ENCODE data around the gene TRAPPC8.
"Not testable (repeated sequence)": the region's sequence is repeated elsewhere in the genome, so short reads cannot be mapped to it uniquely, and the experiment has no call there.

GRCh38 chr18:31926988-31927387, 15.9 kb downstream of the TRAPPC8 start:
- TF ChIP-seq CTCF, POLR2A (IDR thresholded peaks at IDR 0.05): not testable (repeated sequence)
